Endodermal cell (in vitro differentiated cells): Measurements from ENCODE around the gene PPRC1. TPM values are rescaled to one million over a fixed set of nuclear protein-coding genes. Genes with fewer than 3 reads are reported as not detected.

Source experiments
- DNase-seq: peaks from one replicate; pipeline ENCODE4 v3.0.0-alpha.2; 2017
- H3K27ac ChIP-seq: 2 replicates; pipeline ENCODE4 v1.5.1; 2013; ENCODE audit warnings: mild to moderate bottlenecking, low read depth, low read length, moderate library complexity
- H3K27me3 ChIP-seq: 2 replicates; pipeline ENCODE4 v1.6.1; 2013; ENCODE audit warnings: mild to moderate bottlenecking, low read length, moderate library complexity; ENCODE audit not compliant: insufficient read depth, control insufficient read depth, poor library complexity, severe bottlenecking
- H3K36me3 ChIP-seq: 2 replicates; pipeline ENCODE4 v1.7.0; 2013; ENCODE audit warnings: mild to moderate bottlenecking, low read length, moderate library complexity; ENCODE audit not compliant: control insufficient read depth, insufficient read depth
- H3K4me1 ChIP-seq: one replicate; pipeline ENCODE4 v1.7.0; 2013; ENCODE audit warnings: low read length; ENCODE audit not compliant: control insufficient read depth, insufficient read depth
- H3K4me3 ChIP-seq: 2 replicates; pipeline ENCODE4 v1.5.1; 2013; ENCODE audit warnings: mild to moderate bottlenecking, low read length, moderate library complexity
- H3K9ac ChIP-seq: 2 replicates; pipeline ENCODE4 v1.6.1; 2013; ENCODE audit warnings: mild to moderate bottlenecking, low read length, moderate library complexity; ENCODE audit not compliant: poor library complexity, severe bottlenecking; ENCODE audit errors: extremely low read depth
- H3K9me3 ChIP-seq: 2 replicates; pipeline ENCODE4 v1.6.1; 2013; ENCODE audit warnings: mild to moderate bottlenecking, low read length, moderate library complexity; ENCODE audit not compliant: control insufficient read depth
- H3K27ac Mint-ChIP-seq: 2 replicates; pipeline ENCODE4 v1.8.0; 2020; ENCODE audit warnings: mixed read lengths
- H3K27me3 Mint-ChIP-seq: 2 replicates; pipeline ENCODE4 v1.8.0; 2021; ENCODE audit warnings: mild to moderate bottlenecking, mixed read lengths; ENCODE audit not compliant: insufficient read depth
- H3K36me3 Mint-ChIP-seq: 2 replicates; pipeline ENCODE4 v1.8.0; 2020; ENCODE audit warnings: low read depth, mixed read lengths
- H3K4me1 Mint-ChIP-seq: 2 replicates; pipeline ENCODE4 v1.8.0; 2020; ENCODE audit warnings: mixed read lengths
- H3K4me3 Mint-ChIP-seq: 2 replicates; pipeline ENCODE4 v1.8.0; 2020; ENCODE audit warnings: mild to moderate bottlenecking, moderate library complexity, mixed read lengths
- H3K9me3 Mint-ChIP-seq: 2 replicates; pipeline ENCODE4 v1.8.0; 2020; ENCODE audit warnings: mild to moderate bottlenecking, mixed read lengths
- CTCF ChIP-seq: fragments of 200-600 bp; sonication (generic); conservative IDR thresholded peaks from 2 replicates; pipeline ENCODE4 v1.5.0; 2021; ENCODE audit warnings: antibody characterized with exemption, mild to moderate bottlenecking
- WGBS, 2 experiments: methylation state at CpG; one replicate each; pipeline versions ENCODE4 v1.1.5 to v1.1.7; 2013; ENCODE audit warnings: missing lambda C conversion rate in 2 of 2, mixed read lengths in 1 of 2; ENCODE audit not compliant: insufficient coverage in 1 of 2, insufficient read length in 1 of 2; 5-methylcytosine and 5-hydroxymethylcytosine counted together
- total RNA-seq, 2 donors: library from RNA; stranded (reverse); fragmentation: NEBNext Ultra II Directional in 1 of 2; extraction: Animal tissue kit (Norgen Biotek cat#: 25700) in 1 of 2; gene quantifications; 2 replicates in 1 of 2; 3 replicates in 1 of 2; pipeline ENCODE4 v1.2.1, GENCODE V29; 2021

The PPRC1 gene
- total RNA-seq, 2 donors from 2014 or later: 44.5 to 44.7 TPM

- H3K9me3 ChIP-seq: no peaks in the 10 kb centered on the region
- no peaks in the 10 kb centered on the region for H3K27me3 ChIP-seq
- Mint-ChIP-seq H3K9me3 (no peaks in the 10 kb centered on the region), H3K27me3 (no peaks in the 10 kb centered on the region), H3K4me1 (peaks cover 48% of the 10 kb centered on the region), H3K4me3 (peak overlapping the region; percentile 78), H3K36me3 (peaks cover 29% of the 10 kb centered on the region), H3K27ac (peak overlapping the region; percentile 94)
- TF ChIP-seq CTCF: no peak
- H3K4me3 ChIP-seq: peak overlapping the region; percentile 94
- H3K4me1 ChIP-seq: peaks cover 12% of the 10 kb centered on the region
- H3K9ac ChIP-seq: peak overlapping the region; percentile 80
- peak; percentile 69 for DNase-seq
- peak overlapping the region; percentile 90 for H3K27ac ChIP-seq
- peaks cover 28% of the 10 kb centered on the region for H3K36me3 ChIP-seq
- 0 to 1% methylated on average over 7 to 44 of the region's 45 CpGs for WGBS, 2 experiments
Observed at GRCh38 chr10:102113956-102114857, 18.6 kb upstream of the PPRC1 start.

GRCh38 chr10:102114861-102115618 is 17.8 kb upstream of the PPRC1 start:
- Histone ChIP-seq H3K36me3 (peaks cover 20% of the 10 kb centered on the region), H3K27me3 (no peaks in the 10 kb centered on the region), H3K4me3 (peak overlapping the region; percentile 73), H3K9me3 (no peaks in the 10 kb centered on the region), H3K9ac (peak overlapping the region; percentile 52), H3K27ac (peak overlapping the region; percentile 90), H3K4me1 (peaks cover 12% of the 10 kb centered on the region)
- H3K36me3 Mint-ChIP-seq: peaks cover 20% of the 10 kb centered on the region
- no peaks in the 10 kb centered on the region for H3K9me3 Mint-ChIP-seq
- H3K27ac Mint-ChIP-seq: peak overlapping the region; percentile 94
- no peak for TF ChIP-seq CTCF
- 0% methylated on average over 5 to 23 of the region's 23 CpGs for WGBS, 2 experiments
- no peaks in the 10 kb centered on the region for H3K27me3 Mint-ChIP-seq
- peaks cover 51% of the 10 kb centered on the region for H3K4me1 Mint-ChIP-seq
- peak; percentile 97 for DNase-seq
- peak overlapping the region; percentile 78 for H3K4me3 Mint-ChIP-seq

GRCh38 chr10:102115775-102116174 is 17.1 kb upstream of the PPRC1 start:
- Mint-ChIP-seq H3K36me3 (peaks cover 13% of the 10 kb centered on the region), H3K9me3 (no peaks in the 10 kb centered on the region), H3K27ac (peak overlapping the region; percentile 94), H3K27me3 (no peaks in the 10 kb centered on the region), H3K4me3 (peak overlapping the region; percentile 78), H3K4me1 (peaks cover 51% of the 10 kb centered on the region)
- H3K4me1 ChIP-seq: peaks cover 12% of the 10 kb centered on the region
- DNase-seq: no peak
- peak overlapping the region; percentile 73 for H3K4me3 ChIP-seq
- no peak overlapping the region for H3K9ac ChIP-seq
- no peak for TF ChIP-seq CTCF
- H3K27ac ChIP-seq: peak overlapping the region; percentile 90
- WGBS, 2 experiments: 62% methylated on average over 3 of the region's 3 CpGs; no CpG with 5 or more reads in 1 of the 2 experiments
- H3K36me3 ChIP-seq: peaks cover 12% of the 10 kb centered on the region
- H3K27me3 ChIP-seq: no peaks in the 10 kb centered on the region
- no peaks in the 10 kb centered on the region for H3K9me3 ChIP-seq
